Kidney glomerular epithelial cell (primary cell): ENCODE data around the gene GRIA1.

Source experiments
- DNase-seq: peaks from one replicate; lab custom pipeline; 2025; lab: John Stamatoyannopoulos, UW

GRIA1 gene

DNA sequence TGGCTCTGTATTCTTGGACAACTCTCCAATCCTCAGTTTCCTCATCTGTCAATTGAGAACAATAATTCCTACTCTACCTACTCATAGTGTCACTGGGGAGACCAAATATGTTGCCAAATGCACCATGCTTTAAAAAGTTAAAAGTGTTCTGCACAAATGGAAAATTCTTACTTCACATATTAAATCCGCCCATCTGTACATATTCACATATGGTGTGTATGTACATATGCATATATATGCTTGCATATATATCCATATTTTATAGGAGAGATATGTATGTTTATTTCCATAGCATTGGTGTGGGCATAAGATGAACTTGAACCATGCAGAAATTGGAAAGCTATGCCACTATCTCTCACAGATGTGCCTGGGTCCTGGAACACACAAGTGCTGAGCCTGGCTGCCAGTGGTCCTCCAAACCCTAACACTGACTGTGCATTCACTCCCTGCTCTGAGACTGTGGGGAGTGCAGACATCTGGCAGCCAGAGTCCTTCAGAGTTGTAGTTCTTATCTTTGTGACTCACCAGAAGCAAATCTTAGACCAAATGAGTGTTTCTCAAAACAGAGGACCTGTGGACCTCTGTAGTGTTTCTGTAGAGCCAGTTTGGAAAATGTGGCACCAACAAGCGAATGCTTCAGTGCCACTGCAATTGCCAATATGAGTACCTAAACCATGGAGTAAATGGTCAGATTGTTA is 168.7 kb downstream of the GRIA1 start:
- no peak for DNase-seq

DNA sequence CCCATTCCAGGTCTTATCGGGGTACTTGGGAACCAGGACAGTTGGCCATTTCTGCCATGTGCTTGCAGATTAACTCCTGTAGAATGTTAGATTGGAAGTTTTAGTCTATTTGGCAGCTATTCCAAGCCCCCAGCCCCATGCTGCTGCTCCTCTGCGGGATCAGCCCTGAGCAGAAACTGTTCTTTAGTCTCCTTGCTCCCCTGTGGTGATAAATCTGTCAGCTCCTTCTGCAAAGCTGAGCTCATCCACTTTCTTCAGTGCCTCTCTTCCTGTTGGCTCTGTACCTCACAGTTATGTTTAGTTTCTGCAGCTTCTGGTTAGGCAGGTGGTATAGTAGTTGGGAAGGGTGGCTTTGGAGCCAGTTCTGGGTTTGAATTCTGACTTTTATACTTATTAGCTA is 170.4 kb downstream of the GRIA1 start:
- no peak for DNase-seq

DNA sequence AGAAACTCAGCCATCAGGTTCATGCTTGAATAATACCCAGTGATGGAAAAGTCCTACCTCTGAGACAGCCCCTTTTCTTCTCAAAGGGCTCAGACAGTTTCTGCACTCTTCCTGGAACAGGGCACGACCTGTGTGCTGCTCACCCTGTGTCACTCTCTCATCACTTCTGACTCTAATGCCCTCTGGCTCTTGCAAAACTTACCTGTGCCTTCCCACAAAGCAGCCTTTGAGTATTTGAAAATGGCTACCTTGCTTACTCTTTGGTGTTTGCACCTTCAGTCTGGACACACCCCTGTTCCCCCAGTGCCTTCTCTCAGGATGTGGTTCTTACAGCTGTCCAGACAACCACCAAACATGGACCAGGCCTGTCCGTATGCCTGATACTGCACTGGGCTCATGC is 171.4 kb downstream of the GRIA1 start:
- no peak for DNase-seq

DNA sequence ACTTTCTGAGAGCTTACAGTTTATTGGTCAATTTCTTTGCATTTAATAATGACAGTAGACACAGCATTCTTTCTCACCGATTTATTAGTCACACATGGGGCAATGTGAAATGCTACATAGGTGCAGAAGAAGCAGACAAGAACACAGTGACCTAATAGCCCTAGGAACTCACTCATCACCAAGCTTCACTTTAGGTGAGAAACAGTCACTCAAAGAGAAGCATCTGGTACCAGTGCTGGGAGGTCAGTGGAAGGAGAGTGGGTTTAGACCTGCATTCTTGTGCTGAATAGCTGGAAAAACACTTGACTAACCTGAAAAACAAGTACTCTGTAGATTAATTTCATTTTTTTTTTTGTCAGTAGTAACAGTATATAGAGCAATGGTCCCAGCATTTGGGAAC is 179.6 kb downstream of the GRIA1 start:
- no peak for DNase-seq

DNA sequence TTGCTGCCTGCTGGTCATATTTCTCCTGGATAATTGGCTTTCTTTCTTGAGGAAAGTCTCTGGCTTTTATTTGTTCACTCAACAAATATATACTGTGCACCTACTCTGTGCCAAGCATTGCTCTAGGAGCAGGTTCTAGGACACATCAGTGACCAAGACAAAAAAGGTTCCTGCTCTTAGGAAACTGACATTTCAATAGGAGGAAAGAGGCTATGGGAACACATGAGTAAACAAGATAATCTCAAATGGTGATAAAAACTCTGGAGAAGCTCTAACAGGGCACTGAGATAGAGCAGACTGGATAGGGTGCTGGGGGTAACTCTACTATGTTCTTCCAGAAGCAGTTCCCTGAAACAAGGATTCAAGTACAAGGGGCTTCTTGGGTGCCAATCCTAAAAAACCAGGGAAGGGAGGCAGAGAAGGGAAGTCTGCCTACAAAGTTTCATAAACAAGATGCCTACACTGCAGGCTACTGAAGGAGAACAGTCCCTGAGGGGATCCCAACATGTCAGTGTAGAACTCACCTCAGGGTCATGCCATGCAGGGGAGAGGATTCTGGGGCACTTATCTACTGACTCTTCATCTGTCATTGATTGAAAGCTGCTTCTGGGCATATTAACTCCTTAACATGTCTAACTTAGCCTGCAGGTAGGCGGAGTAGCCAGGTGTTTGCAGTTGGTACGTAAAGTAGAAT is 181.3 kb downstream of the GRIA1 start:
- no peak for DNase-seq

DNA sequence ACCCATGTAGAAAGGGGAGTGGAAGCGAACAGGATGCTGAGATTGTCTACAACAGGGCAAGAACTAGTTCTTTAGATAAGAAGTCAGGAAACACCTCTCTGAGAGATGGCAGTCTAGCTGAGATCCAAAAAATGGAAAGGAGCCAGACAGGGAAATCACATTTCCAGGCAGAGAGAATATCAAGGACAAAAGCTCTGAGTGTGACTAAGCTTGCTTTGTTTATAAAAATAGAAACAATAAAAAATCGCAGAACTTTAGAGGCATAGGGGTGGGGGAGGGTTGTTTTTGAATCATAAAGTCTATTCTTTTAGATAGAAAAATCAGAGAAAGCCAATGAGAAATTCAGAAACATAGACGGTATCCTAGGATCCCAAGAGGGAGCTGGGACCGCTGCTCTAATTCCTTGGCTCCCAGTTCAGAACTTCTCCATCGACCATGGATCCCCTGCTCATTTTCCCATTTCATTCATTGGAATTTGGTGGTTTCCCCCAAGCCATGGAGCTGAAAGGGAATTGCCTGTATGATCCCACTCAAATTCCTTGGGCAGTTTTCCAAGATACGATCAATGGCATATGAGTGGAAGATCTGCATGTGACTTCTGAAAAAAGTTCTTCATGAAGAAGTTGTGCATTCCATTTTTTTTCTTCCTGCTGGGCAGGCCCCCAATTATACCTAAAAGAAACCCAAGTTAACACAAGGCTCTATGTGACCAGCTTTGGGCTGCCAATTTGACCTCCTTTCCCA is 182.0 kb downstream of the GRIA1 start:
- no peak for DNase-seq

DNA sequence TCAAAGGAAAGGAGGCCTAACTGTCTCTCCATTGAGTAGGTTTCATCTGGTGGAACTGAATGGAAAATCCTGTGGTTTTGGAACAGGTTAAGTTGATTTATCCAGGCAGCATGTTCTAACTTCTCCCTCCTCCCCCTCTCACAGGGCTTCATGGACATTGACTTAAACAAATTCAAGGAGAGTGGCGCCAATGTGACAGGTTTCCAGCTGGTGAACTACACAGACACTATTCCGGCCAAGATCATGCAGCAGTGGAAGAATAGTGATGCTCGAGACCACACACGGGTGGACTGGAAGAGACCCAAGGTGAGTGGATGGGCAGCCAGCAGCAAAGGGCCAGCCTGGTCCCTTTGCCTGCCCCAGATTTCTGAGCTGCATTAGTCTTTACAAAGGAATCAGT is 183.9 kb downstream of the GRIA1 start:
- no peak for DNase-seq

DNA sequence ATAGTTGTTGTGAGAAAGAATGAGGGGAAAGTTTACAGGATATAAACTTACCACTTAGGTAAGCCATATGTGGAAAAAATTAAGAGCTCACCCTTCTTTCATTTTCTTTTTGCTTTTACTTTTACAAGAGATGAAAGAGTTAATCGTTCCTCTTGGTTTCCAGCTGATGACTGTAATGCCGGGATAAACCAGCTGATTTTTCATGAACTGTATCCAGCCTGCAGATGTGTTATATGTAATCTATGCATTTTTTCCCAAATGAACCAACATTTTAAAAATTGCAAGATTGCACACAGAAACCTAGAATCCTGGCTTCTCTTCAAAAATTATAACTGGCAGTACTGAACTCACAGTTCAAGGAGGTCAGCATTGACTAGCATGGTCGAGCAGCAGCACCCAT is 185.9 kb downstream of the GRIA1 start:
- no peak for DNase-seq

DNA sequence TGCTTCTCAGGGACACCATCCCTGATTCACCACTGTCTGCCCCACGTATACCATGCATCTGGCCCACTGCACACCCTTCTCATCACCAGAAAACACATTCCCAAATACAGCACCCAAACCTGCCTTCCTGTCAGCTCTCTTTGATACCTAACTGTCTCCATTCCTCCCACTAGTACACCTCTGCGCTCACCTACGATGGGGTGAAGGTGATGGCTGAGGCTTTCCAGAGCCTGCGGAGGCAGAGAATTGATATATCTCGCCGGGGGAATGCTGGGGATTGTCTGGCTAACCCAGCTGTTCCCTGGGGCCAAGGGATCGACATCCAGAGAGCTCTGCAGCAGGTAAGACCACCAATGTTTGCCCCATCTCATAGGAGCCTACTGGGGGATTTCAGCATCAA is 186.4 kb downstream of the GRIA1 start:
- DNase-seq = no peak

DNA sequence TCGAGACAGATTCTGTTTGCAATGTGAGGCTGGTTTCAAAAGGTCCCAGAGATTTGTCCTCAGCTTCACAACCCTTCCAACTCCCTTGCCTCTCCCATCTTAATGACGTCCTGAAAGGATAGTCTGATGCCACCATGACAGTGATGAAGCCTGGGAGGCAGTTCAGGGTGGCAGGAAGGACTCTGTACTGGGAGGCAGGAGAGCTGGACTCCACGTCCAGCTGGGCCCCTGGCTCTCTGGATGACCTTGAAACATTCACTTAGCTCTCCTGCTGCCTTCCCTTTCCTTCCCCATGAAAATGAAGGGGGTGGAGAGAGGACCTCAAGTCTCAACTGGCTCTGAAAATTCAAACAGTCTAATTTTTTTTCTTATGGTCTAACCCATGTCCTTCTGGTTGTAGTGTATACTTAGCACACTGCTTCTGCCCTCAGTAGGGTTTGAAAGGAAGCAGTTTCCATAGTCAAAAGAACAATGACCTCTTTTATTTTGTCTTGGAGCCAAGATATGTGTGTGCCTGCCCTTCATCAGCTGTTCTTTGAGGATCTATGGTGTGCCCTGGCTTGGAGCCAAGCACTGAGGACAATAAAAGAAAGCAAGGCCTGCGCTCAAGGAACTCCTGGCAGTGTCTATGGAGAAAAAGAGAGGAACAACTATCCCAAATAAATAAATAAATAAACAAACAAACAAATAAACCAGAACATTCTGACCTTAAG is 188.3 kb downstream of the GRIA1 start:
- no peak for DNase-seq

DNA sequence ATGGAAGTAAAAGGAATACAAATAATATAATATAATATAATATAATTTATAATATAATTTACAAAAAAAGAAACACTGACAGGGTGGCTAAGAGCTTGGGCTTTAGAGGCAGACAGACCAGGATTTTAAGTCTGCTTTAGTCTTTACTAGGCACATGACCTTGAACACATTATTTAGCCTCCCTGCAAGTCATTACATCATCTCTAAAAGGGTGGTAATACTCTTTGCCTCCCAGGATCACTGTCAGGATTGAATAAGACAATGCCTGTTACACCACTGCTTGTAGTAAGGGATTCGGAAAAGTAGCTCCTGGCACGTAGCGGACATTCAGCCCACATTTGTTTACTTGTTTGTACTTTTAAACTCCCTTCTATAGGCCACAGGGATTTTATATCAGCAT is 199.8 kb downstream of the GRIA1 start:
- DNase-seq = no peak

DNA sequence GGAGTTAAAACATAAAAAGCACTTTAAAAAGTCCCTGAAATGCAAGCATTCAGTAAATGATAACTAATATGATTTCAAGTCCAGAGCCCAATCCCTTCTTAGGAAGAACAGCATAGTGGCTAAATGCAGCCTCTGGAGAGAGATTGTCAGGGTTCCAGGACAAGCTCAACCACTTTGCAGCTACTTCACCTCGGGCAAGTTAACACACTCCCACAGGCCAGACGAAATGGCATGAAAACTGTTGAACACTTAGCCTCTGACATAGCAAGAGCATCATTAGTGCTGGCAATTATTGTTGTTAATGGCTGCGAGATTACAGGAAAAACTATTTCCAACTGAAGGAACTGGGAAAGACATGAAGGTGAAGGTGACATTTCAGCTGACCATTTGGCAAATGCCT is 205.8 kb downstream of the GRIA1 start:
- DNase-seq = no peak

DNA sequence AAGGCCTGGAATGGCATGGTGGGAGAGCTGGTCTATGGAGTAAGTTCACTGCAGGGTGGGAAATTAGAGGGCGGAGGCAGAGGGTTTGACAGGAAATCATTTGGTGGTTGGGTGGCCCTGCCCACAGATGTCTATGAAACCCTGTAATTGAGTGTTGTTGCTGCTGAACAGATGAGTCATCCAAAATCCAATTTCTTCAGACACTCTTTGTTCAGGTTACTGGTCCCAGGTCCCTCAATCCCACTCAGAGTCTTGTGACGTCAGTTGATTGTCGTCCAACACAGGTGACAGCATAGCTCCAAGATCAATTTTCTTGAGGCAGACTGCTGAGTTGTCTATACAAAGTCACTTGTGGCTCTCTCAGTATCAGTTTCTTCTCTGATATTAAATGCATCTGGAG is 208.6 kb downstream of the GRIA1 start:
- no peak for DNase-seq

DNA sequence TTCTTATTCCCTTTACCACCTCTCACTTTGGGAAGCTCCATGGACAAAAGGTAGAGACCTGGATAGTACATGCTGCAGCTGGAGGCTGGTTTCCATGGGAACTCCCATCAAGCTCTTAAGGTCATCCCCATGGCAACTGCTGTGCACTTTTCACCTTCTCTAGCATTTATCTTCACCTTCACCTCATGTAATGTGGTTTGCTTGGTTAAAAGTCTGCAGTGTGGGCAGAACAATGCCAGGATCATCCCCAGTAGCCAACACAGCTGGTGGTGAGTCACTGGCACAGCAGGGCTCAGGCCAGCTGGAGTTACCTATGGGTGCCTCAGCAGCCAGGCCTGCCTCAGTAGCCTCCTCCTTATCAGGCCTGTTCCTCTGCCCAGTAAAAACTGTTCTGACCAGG is 210.5 kb downstream of the GRIA1 start:
- DNase-seq = no peak

DNA sequence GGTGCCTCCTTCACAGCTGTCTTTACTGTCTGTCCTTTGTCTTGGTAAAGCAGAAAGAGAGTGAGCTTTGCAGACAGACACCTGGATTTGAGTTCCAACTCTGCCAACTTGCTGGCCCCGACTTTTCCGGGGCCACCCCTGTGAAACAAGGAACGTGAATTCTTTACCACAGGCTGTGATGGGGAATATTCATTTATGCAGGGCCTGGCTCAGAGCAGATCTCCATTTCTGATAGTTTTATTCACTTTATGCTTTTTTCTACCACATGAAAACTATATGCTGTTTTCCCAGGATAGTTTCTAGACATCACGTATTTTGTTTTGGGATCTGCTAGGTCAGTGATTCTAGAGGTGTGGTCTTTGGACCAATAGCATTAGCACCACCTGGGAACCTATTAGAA is 211.8 kb downstream of the GRIA1 start:
- no peak for DNase-seq

DNA sequence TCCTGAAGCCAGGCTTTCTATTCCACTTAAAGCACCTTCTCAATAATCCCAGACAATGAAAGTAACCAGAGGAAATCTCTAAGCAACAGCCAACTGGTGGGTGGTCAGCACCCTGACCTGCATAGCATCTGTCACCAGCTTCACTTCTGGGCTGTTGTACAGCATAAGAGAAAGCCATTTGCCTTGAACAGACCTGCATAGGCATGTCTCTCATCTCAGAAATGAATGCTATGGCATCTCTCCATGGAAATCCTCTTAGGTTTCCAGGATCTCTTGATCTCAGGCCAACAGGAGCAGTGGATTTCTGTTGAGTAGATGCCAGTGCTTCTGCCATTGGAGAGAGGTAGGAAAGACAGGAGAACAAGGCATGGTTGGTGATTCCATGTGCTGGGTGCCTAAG is 213.6 kb downstream of the GRIA1 start:
- DNase-seq = no peak

DNA sequence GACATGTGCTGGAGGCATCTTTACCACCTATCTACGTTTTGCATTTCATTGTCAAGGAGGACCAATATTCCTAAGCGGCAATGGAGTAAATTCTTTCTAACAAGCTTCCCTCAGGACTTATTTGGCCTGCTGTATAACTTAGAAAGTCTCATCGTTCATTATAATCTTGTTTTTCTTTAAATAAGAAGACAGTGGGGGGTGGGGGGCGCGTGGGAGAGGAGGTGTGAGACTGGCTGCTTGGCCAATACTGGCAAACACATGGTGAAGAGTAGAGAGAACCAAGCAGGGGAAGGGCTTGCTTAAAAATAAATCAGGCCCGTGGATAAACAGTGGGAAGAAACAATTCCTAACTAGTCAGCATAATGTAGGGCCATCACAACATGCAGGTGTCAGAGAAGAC is 217.2 kb downstream of the GRIA1 start:
- no peak for DNase-seq

DNA sequence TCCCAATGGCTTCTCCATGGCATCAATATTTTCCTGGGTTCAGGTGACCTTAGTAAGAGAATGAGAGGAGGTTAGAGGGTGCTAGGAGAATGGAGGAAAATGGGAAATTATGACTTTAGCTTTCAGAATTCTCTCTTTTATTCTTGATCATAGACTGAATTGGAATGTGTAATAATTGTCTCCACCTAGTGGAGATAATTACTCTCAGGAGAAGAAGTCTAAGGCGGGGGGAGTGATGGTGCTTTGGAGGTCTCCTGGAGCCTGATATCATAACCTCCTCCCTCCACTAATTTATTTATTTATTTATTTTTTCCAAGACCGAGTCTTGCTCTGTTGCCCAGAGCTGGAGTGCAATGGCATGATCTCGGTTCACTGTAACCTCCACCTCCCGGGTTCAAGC is 221.3 kb downstream of the GRIA1 start:
- DNase-seq = no peak

DNA sequence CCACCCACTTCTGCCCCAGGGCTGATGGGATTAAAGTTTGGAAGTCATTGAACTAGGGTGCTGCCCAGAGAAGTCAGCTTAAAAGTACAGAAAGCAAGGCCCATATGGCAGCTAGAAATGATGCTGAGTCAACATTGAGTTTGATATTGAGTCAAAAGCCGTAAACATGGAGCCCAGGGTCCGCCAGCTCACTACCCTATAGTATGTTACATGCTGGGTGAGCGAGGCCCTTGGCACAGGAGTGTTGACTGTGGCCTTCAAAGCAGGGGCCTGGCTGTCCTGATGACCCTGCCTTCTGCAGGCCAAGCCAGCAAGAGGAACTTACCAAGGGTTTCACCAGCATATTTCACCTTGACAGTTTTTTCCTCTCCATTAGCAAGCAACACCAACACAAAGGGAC is 222.5 kb downstream of the GRIA1 start:
- no peak for DNase-seq

DNA sequence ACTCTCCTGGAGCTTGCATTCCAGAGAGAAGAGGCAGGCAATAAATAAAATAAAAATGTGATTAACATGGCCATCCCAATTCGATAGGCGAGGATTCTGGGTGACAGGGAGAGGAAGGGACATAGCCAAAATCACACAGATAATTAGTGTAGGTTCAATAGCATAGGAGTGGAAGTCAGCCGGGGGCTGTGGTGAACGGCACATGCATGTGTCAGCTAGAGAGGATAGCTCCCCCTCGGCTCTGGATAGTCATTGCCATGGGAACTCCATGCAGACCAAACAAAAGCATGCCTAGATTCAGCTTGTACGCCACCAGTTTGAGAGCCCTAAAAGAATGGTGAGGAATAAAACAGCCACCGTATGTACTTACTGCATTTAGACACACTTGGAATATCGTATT is 223.5 kb downstream of the GRIA1 start:
- no peak for DNase-seq

DNA sequence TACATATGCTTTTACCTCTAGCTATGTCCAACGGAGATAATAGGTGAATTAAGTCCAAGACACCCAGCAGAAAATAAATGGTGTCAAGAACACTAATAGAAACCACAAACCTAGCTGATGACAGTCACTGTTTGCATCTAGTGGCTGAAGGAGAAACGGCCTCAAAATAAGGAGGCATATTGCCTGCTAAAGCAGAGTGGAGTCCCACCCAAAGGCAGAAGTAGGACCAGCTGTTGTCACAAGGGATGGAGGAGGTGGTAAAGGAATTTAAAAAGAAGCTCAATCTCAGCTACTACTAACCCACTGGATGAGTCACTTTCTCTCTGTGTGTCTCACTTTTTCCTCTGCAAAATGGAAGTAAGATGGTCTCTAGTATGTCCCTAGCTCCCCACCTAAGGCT is 224.3 kb downstream of the GRIA1 start:
- DNase-seq = no peak

DNA sequence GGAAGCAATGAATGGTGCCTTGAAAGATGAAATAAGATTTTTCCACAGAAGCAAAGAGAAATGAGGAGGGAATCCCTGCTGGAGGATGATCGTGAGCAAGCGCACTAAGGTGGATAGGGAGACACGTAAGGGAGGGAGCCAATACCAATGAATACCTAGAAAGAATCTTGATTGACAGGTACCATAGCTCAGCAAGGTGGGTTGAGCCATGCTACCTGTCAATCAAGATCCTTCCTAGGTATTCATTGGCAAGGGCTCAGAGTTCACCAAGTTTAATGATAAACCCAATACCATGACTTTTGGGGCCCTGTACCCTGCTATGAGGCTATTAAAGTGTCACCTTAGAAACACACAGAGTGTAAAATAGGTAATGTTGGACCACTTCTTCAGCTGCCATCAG is 226.8 kb downstream of the GRIA1 start:
- DNase-seq = no peak

DNA sequence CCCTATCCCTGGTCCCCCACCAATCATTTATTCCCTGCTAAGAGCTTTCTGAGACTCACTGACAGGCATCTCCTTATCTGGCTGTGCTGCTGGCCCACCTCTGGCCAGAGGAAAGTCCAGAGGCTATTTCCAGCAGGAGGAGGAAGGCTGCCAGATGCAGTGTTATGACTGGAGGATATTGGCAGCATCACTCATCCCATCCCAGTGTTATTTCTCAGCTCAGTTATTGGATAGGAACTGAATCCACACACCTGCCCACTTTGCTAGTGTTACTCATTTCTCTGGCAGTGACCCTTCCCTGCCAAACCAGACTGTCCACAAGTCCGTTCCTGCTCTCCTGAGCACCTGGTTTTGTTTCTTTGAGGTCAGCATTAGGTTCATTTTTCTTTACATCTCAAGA is 228.2 kb downstream of the GRIA1 start:
- DNase-seq = no peak
